ENCODE measurements around the gene LUC7L3. TPM values are rescaled to one million over a fixed set of nuclear protein-coding genes. Genes with fewer than 3 reads are reported as not detected.

LUC7L3 gene
- total and polyA plus RNA-seq, 2 donors (not counting 3 experiments of a cell fraction or from before 2014, with no cell fraction given) = 70.9 to 113 TPM

- dilution Hi-C loops (cut with MboI; ENCODE audit: extremely low pct_ligation_motif_present, low sequenced_read_pairs) (no loop called here), intact Hi-C loops (cut with micrococcal nuclease) (no loop called here)
- ChIA-PET POLR2A (no interaction called here), CTCF (interaction anchor here (2.4 to 7.9 kb wide), 5 partner anchors 12 to 132 kb away, joined by 7 to 105 read pairs (median 17); no protein-coding TSS in a partner anchor)
- no peaks in the 10 kb centered on the region for H3K79me2 ChIP-seq (ENCODE audit: control insufficient read depth, insufficient read depth, low read length)
- H2AFZ ChIP-seq (ENCODE audit: low read depth, low read length) = no peak overlapping the region
- no peak overlapping the region for H3K27ac ChIP-seq (ENCODE audit: insufficient read depth, low read depth, low read length)
- H3K9me1 ChIP-seq (replicated peaks; ENCODE audit: control insufficient read depth, extremely low read depth, insufficient read depth, low read length) = no peaks in the 10 kb centered on the region
- no TSS peak for BruUV-seq (replicated peaks)
- no peak overlapping the region for H3K4me2 ChIP-seq (ENCODE audit: insufficient read depth, low read length)
- H3K4me3 ChIP-seq (replicated peaks in 1 of 3; ENCODE audit: insufficient read depth in 1 of 3, low read depth in 1 of 3, low read length in 3 of 3) = no peak overlapping the region
- no peaks in the 10 kb centered on the region for H3K27me3 ChIP-seq (ENCODE audit: control insufficient read depth in 2 of 2, insufficient read depth in 2 of 2, low read length in 2 of 2)
- no peak for TF ChIP-seq EZH2 (IDR thresholded peaks at IDR 0.05; ENCODE audit: borderline replicate concordance, low read depth, low read length, severe bottlenecking)
- TF ChIP-seq FOS (IDR thresholded peaks at IDR 0.05; ENCODE audit: borderline replicate concordance, insufficient read depth, low read length) = no peak
- TF ChIP-seq MYC (IDR thresholded peaks at IDR 0.05; ENCODE audit: low read depth, low read length) = no peak
- TF ChIP-seq MAX (IDR thresholded peaks at IDR 0.05; ENCODE audit: insufficient read depth, insufficient read length) = no peak
- no peak for DNase-seq (ENCODE audit: low read depth, low spot score)
- H3K4me1 ChIP-seq (ENCODE audit: control insufficient read depth, extremely low read depth, insufficient read depth, low read length) = peaks cover 3% of the 10 kb centered on the region
- no peak for FAIRE-seq
- no peaks in the 10 kb centered on the region for H4K20me1 ChIP-seq (replicated peaks; ENCODE audit: control insufficient read depth, extremely low read depth, insufficient read depth, low read length)
- no peaks in the 10 kb centered on the region for H3K36me3 ChIP-seq (ENCODE audit: control insufficient read depth in 2 of 2, extremely low read depth in 1 of 2, insufficient read depth in 2 of 2, low read length in 2 of 2)
- no peaks in the 10 kb centered on the region for H3K9me3 ChIP-seq (replicated peaks; ENCODE audit: control insufficient read depth, insufficient read depth, low read length)
- no peak overlapping the region for H3K9ac ChIP-seq (replicated peaks; ENCODE audit: extremely low read depth, insufficient read depth, low read length)
Measured at GRCh38 chr17:50682938-50683337, 36.5 kb upstream of the LUC7L3 start.

GRCh38 chr17:50683434-50684287 lies 35.7 kb upstream of the LUC7L3 start:
- H4K20me1 ChIP-seq (replicated peaks; ENCODE audit: control insufficient read depth, extremely low read depth, insufficient read depth, low read length) = no peaks in the 10 kb centered on the region
- no peak for DNase-seq (ENCODE audit: low read depth, low spot score)
- H3K9ac ChIP-seq (replicated peaks; ENCODE audit: extremely low read depth, insufficient read depth, low read length) = no peak overlapping the region
- CTCF ChIA-PET = interaction anchor here (0.8 to 7.9 kb wide), 7 partner anchors 11 to 133 kb away, joined by 3 to 105 read pairs (median 15); no protein-coding TSS in a partner anchor
- H3K27ac ChIP-seq (ENCODE audit: insufficient read depth, low read depth, low read length) = no peak overlapping the region
- BruUV-seq (replicated peaks) = no TSS peak
- intact Hi-C loops (cut with micrococcal nuclease) (no loop called here), dilution Hi-C loops (cut with MboI; ENCODE audit: extremely low pct_ligation_motif_present, low sequenced_read_pairs) (no loop called here)
- H3K36me3 ChIP-seq (ENCODE audit: control insufficient read depth in 2 of 2, extremely low read depth in 1 of 2, insufficient read depth in 2 of 2, low read length in 2 of 2) = no peaks in the 10 kb centered on the region
- H3K4me2 ChIP-seq (ENCODE audit: insufficient read depth, low read length) = no peak overlapping the region
- no peak for FAIRE-seq
- H3K4me3 ChIP-seq (replicated peaks in 1 of 3; ENCODE audit: insufficient read depth in 1 of 3, low read depth in 1 of 3, low read length in 3 of 3) = no peak overlapping the region
- no peaks in the 10 kb centered on the region for H3K9me3 ChIP-seq (replicated peaks; ENCODE audit: control insufficient read depth, insufficient read depth, low read length)
- H2AFZ ChIP-seq (ENCODE audit: low read depth, low read length) = no peak overlapping the region
- POLR2A ChIA-PET = no interaction called here
- no peak for TF ChIP-seq MYC (IDR thresholded peaks at IDR 0.05; ENCODE audit: low read depth, low read length)
- TF ChIP-seq GATA2 (IDR thresholded peaks at IDR 0.05; ENCODE audit: insufficient read depth, insufficient read length, low read depth, low read length) = no peak
- TF ChIP-seq POLR2AphosphoS5 (IDR thresholded peaks at IDR 0.05; ENCODE audit: insufficient read depth, low read depth, low read length) = no peak
- no peak for TF ChIP-seq FOS (IDR thresholded peaks at IDR 0.05; ENCODE audit: borderline replicate concordance, insufficient read depth, low read length)
- TF ChIP-seq JUN (IDR thresholded peaks at IDR 0.05; ENCODE audit: borderline replicate concordance, insufficient read depth, insufficient read length, low read depth) = no peak
- no peak for TF ChIP-seq MAX (IDR thresholded peaks at IDR 0.05; ENCODE audit: insufficient read depth, insufficient read length)
- TF ChIP-seq CTCF (IDR thresholded peaks at IDR 0.05; ENCODE audit: extremely low read depth in 1 of 2, insufficient read depth in 1 of 2, low read depth in 1 of 2, low read length in 2 of 2) = no peak
- TF ChIP-seq POLR2A (IDR thresholded peaks at IDR 0.05; ENCODE audit: low read depth, low read length) = no peak
- TF ChIP-seq EZH2 (IDR thresholded peaks at IDR 0.05; ENCODE audit: borderline replicate concordance, low read depth, low read length, severe bottlenecking) = no peak
- no peaks in the 10 kb centered on the region for H3K9me1 ChIP-seq (replicated peaks; ENCODE audit: control insufficient read depth, extremely low read depth, insufficient read depth, low read length)
- no peaks in the 10 kb centered on the region for H3K79me2 ChIP-seq (ENCODE audit: control insufficient read depth, insufficient read depth, low read length)
- peaks cover 3% of the 10 kb centered on the region for H3K4me1 ChIP-seq (ENCODE audit: control insufficient read depth, extremely low read depth, insufficient read depth, low read length)
- no peaks in the 10 kb centered on the region for H3K27me3 ChIP-seq (ENCODE audit: control insufficient read depth in 2 of 2, insufficient read depth in 2 of 2, low read length in 2 of 2)
